LHCN-M2 (cell line): ENCODE data around the gene KDM5B. TPM values are rescaled to one million over a fixed set of nuclear protein-coding genes. Genes with fewer than 3 reads are reported as not detected.
"Not testable (repeated sequence)": the region's sequence is repeated elsewhere in the genome, so short reads cannot be mapped to it uniquely, and the experiment has no call there.

Source experiments
- DNase-seq: peaks from one replicate; pipeline ENCODE4 v3.0.0-alpha.2; 2012; ENCODE audit warnings: low read depth
- total RNA-seq: library from RNA; depleted of rRNA; stranded (reverse); fragments of >200 nt; gene quantifications from 2 replicates; pipeline ENCODE4 v1.2.3, GENCODE V29; 2014

Gene KDM5B
- total RNA-seq, 1 experiment from 2014 or later = 30.4 TPM

DNA sequence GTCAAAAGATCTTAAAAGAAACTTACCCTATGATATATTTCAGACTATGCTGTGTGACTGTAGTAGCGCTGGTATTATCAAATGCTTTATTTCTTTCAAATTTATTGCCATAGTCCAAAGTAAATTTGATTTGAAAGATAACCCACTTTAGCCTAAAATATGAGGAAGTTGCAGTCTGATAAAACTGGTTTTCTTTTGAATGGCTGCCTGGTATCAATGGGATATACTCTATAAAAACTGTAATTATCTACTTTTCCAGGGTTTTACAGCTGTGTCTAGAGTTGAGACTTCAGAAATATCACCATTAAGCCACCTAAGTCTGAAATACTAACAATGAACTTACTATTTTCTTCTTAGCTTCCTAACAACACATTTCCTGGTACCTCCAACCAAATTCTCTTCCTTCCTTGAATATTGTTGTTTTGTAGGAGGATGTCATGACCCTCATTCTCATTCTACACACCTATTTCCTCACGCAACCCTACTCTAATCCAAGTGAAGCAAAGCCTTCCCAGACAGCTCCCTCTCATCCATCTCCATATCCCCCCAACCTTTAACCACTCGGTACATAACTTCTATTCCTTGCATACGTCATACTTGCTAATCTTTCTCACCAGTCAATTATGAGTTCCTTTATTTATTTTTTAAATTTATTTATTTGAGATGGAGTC, 17.0 kb downstream of the KDM5B start:
- DNase-seq = no peak

DNA sequence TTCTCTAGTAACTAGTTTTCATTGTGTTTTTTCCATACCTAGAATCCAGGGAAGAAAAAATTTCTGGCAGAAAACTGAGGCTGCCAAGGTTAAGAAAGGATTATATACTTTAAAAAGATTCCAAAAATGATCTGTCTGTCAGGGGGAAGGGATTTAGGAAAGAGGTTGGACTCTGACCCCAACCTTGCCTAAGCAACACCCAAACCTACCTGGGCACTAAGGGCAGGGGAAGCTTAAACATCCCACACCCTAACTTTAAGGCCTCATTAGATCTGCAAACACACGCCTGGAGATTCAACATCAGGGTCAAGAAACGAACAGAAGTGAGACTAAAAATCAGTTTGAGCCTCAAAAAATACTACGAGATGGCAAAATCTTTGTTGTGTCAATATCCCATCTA, 19.4 kb downstream of the KDM5B start:
- no peak for DNase-seq

- no peak for DNase-seq
Observed at GRCh38 chr1:202786804-202787203, 21.4 kb downstream of the KDM5B start.

GRCh38 chr1:202781180-202781579, 27.0 kb downstream of the KDM5B start:
- no peak for DNase-seq

GRCh38 chr1:202770135-202770534, 38.1 kb downstream of the KDM5B start:
- no peak for DNase-seq

- no peak for DNase-seq
Observed at GRCh38 chr1:202765721-202766120, 42.5 kb downstream of the KDM5B start.

DNA sequence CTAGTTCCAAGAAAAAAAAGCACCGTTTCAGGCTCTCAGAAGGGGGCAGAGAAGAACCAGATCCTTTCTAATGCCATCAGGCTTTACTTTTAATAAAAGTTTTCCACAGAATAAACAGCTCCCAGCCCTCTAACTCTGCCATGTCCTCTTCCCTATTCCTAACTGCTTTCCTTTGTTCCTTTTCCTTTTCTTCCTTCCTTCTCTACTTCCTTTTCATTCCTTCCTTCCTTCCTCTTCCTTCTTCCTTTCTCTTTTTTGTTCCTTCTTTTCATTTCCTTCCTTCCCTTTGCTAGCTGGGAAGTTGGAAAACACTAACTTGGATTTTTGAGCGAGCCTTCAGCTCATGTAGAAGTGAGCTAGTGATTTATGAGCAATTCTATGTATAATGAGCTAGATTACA, 46.2 kb downstream of the KDM5B start:
- DNase-seq = no peak

- DNase-seq = no peak
Observed at GRCh38 chr1:202760589-202760988, 47.6 kb downstream of the KDM5B start.

- no peak for DNase-seq
Observed at GRCh38 chr1:202756391-202756790, 51.8 kb downstream of the KDM5B start.

DNA sequence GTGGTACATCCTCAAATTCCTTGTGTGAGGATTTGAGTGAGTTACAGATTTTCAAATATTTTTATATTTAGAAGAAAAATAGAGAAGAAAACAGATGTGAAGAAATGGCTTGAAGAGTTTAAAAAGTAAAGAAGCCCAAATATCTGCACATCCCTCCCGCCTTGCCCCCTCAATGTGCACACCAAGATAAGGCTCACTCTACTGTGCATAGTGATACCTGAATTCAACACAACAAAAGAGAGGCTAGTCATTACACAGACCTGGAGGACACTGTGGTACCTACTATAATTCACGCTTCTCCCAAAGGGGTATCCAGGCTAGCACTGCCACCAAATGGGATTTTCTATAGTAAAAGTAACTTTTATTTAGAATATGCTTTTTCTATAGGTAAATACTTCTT, 53.9 kb downstream of the KDM5B start:
- DNase-seq = no peak

- DNase-seq = peak; percentile 14
Observed at GRCh38 chr1:202752774-202753173, 55.4 kb downstream of the KDM5B start.

- DNase-seq = no peak
Observed at GRCh38 chr1:202750761-202751160, 57.5 kb downstream of the KDM5B start.

DNA sequence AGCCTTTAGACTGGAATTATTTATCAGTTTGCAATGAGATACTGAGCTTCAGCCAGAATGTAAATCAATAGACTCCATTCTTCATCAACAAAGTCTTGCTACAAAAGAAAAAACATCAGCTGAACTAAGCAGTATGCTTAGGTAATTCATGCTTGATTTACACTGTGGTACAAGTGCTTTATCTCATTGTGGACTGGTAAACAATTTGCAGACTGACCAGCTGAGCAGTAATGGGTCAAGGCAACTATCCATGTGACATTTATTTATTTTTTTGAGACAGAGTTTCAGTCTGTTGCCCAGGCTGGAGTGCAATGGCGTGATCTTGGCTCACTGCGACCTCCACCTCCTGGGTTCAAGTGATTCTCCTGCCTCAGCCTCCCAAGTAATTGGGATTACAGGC, 58.2 kb downstream of the KDM5B start:
- DNase-seq = no peak

GRCh38 chr1:202745323-202745888, 62.8 kb downstream of the KDM5B start:
- no peak for DNase-seq

DNA sequence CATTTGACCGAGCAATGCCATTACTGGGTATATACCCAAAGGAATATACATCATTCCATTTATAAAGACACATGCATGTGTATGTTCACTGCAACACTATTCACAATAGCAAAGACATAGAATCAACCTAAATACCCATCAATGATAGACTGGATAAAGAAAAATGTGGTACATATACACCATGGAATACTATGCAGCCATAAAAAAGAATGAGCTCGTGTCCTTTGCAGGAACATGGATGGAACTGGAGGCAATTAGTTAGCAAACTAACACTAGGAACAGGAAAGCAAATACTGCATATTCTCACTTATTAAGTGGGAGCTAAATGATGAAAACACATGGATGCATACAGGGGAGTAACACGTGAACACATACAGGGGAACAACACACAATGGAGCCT, 63.5 kb downstream of the KDM5B start:
- not testable (repeated sequence) for DNase-seq

- DNase-seq = no peak
Observed at GRCh38 chr1:202742496-202742895, 65.7 kb downstream of the KDM5B start.

- no peak for DNase-seq
Observed at GRCh38 chr1:202733251-202733650, 75.0 kb downstream of the KDM5B start.

- no peak for DNase-seq
Observed at GRCh38 chr1:202728951-202729350, 79.3 kb downstream of the KDM5B start.

DNA sequence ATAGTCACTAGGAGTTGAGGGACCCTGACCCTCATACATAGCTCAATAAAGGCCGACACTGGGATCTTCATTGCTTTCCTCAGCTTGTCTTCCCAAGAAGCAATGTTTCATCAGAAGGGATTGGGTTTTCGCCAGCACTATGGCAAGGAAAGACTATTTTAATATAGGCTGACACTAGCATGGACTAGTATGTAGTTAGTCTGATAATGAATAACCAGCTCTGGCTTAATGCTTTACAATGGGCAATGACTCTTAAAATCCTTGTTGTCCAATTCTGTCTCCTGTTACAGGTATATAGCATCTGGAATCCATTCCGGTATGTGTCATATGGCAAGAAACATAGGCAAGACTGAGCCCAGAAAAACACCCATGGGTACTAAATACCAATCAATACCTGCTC, 82.7 kb downstream of the KDM5B start:
- no peak for DNase-seq

DNA sequence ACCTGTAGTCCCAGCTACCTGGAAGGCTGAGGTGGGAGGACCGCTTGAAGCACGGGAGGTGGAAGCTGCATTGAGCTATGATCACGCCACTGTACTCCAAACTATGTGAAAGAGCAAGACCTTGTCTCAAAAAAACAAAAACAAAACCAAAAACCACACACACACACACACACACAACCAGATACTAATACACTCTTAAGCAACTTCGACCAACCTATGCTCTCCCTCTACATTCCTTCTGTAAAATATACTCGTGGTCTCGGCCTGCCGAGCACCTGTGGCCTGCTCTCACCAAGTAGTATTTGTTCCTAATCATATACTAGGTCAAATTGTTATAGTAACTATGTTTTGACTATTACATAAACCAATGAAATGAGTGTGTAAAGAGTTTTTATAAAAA, 84.5 kb downstream of the KDM5B start:
- no peak for DNase-seq

DNA sequence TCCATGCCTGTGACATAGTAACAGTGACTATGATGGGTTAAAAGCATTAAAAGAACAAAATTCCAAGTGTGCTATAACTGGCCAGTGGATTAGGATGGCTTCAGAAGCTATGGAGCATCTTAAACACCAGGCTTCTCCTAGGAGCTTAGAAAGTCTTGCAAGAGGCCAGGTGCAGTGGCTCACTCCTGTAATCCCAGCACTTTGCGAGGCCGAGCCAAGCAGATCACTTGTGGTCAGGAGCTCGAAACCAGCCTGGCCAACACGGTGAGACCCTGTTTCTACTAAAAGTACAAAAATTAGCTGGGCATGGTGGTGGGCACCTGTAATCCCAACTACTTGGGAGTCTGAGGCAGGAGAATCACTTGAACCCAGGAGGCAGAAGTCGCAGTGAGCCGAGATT, 85.2 kb downstream of the KDM5B start:
- not testable (repeated sequence) for DNase-seq

GRCh38 chr1:202716654-202717053, 91.6 kb downstream of the KDM5B start:
- DNase-seq = no peak

DNA sequence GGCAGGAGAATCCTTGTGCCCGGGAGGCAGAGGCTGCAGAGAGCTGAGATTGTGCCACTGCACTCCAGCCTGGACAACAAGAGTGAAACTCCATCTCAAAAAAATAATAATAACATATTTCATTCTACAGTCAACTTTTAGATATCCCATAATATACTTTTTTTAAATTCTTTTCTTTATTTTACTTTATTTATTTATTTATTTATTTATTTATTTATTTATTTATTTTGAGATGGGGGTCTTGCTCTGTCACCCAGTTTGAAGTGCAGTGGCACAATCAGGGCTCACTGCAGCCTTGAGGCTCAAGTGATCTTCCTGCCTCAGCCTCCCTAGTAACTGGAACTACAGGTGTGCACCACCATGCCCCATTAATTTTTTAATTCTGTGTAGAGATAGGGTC, 94.0 kb downstream of the KDM5B start:
- not testable (repeated sequence) for DNase-seq

GRCh38 chr1:202713110-202713509, 95.1 kb downstream of the KDM5B start:
- no peak for DNase-seq
